ENCODE measurements around the gene EMC7.

The EMC7 gene

GRCh38 chr15:34119291-34119690, 17.6 kb upstream of the EMC7 start:
- Histone ChIP-seq H3K4me2 (ENCODE audit: low read length) (no peak overlapping the region), H3K9me2 (replicated peaks; ENCODE audit: control insufficient read depth, low read length) (no peaks in the 10 kb centered on the region), H3K9me3 (ENCODE audit: control insufficient read depth, insufficient read depth, low read length) (no peaks in the 10 kb centered on the region), H3K4me1 (ENCODE audit: control insufficient read depth, low read length) (no peaks in the 10 kb centered on the region), H3F3A (ENCODE audit: control insufficient read depth, insufficient read depth) (no peaks in the 10 kb centered on the region), H4K20me1 (ENCODE audit: control insufficient read depth, insufficient read depth, low read depth, low read length) (no peaks in the 10 kb centered on the region), H3K27me3 (ENCODE audit: control insufficient read depth, low read length) (peaks cover 2% of the 10 kb centered on the region; the same call in 1 of the 2 replicates), H3K27ac (ENCODE audit: low read depth, low read length) (no peak overlapping the region), H3K36me3 (ENCODE audit: control insufficient read depth, low read length) (no peaks in the 10 kb centered on the region), H3K79me2 (ENCODE audit: control insufficient read depth, low read length) (no peaks in the 10 kb centered on the region), H3K4me3 (ENCODE audit: low read length) (no peak overlapping the region)
- TF ChIP-seq CTCF (IDR thresholded peaks at IDR 0.05; ENCODE audit: low read depth, low read length, poor library complexity, severe bottlenecking) = no peak
- TF ChIP-seq EZH2phosphoT487 (IDR thresholded peaks at IDR 0.05; ENCODE audit: borderline replicate concordance, low read length) = no peak

GRCh38 chr15:34116620-34117019, 15.0 kb upstream of the EMC7 start:
- Histone ChIP-seq H3F3A (ENCODE audit: control insufficient read depth, insufficient read depth) (no peaks in the 10 kb centered on the region), H3K27me3 (ENCODE audit: control insufficient read depth, low read length) (no peaks in the 10 kb centered on the region), H3K4me2 (ENCODE audit: low read length) (no peak overlapping the region), H3K4me3 (ENCODE audit: low read length) (no peak overlapping the region), H3K9me3 (ENCODE audit: control insufficient read depth, insufficient read depth, low read length) (no peaks in the 10 kb centered on the region), H3K36me3 (ENCODE audit: control insufficient read depth, low read length) (no peaks in the 10 kb centered on the region), H3K9me2 (replicated peaks; ENCODE audit: control insufficient read depth, low read length) (no peaks in the 10 kb centered on the region), H3K4me1 (ENCODE audit: control insufficient read depth, low read length) (no peaks in the 10 kb centered on the region), H3K79me2 (ENCODE audit: control insufficient read depth, low read length) (no peaks in the 10 kb centered on the region), H4K20me1 (ENCODE audit: control insufficient read depth, insufficient read depth, low read depth, low read length) (no peaks in the 10 kb centered on the region), H3K27ac (ENCODE audit: low read depth, low read length) (no peak overlapping the region)
- no peak for TF ChIP-seq CTCF (IDR thresholded peaks at IDR 0.05; ENCODE audit: low read depth, low read length, poor library complexity, severe bottlenecking)
- TF ChIP-seq EZH2phosphoT487 (IDR thresholded peaks at IDR 0.05; ENCODE audit: borderline replicate concordance, low read length) = no peak

- no peaks in the 10 kb centered on the region for H3K79me2 ChIP-seq (ENCODE audit: control insufficient read depth, low read length)
- H4K20me1 ChIP-seq (ENCODE audit: control insufficient read depth, insufficient read depth, low read depth, low read length) = no peaks in the 10 kb centered on the region
Observed at GRCh38 chr15:34114739-34115138, 13.1 kb upstream of the EMC7 start.

More at GRCh38 chr15:34114739-34115138, 13.1 kb upstream of the EMC7 start:
- Histone ChIP-seq H3K4me2 (ENCODE audit: low read length) (no peak overlapping the region), H3K4me1 (ENCODE audit: control insufficient read depth, low read length) (peaks cover 6% of the 10 kb centered on the region), H3K9me3 (ENCODE audit: control insufficient read depth, insufficient read depth, low read length) (no peaks in the 10 kb centered on the region), H3K27me3 (ENCODE audit: control insufficient read depth, low read length) (no peaks in the 10 kb centered on the region), H3K36me3 (ENCODE audit: control insufficient read depth, low read length) (no peaks in the 10 kb centered on the region), H3K9me2 (replicated peaks; ENCODE audit: control insufficient read depth, low read length) (no peaks in the 10 kb centered on the region), H3K4me3 (ENCODE audit: low read length) (no peak overlapping the region), H3F3A (ENCODE audit: control insufficient read depth, insufficient read depth) (no peaks in the 10 kb centered on the region), H3K27ac (ENCODE audit: low read depth, low read length) (no peak overlapping the region)
- no peak for TF ChIP-seq CTCF (IDR thresholded peaks at IDR 0.05; ENCODE audit: low read depth, low read length, poor library complexity, severe bottlenecking)
- TF ChIP-seq EZH2phosphoT487 (IDR thresholded peaks at IDR 0.05; ENCODE audit: borderline replicate concordance, low read length) = no peak

All from DOHH2 (cell line).